ENCODE data around the gene IGLL1.
"Not testable (repeated sequence)": the region's sequence is repeated elsewhere in the genome, so short reads cannot be mapped to it uniquely, and the experiment has no call there.

The IGLL1 gene
- total RNA-seq, result 0 to 0.24 reads per million in 2 experiments

DNA sequence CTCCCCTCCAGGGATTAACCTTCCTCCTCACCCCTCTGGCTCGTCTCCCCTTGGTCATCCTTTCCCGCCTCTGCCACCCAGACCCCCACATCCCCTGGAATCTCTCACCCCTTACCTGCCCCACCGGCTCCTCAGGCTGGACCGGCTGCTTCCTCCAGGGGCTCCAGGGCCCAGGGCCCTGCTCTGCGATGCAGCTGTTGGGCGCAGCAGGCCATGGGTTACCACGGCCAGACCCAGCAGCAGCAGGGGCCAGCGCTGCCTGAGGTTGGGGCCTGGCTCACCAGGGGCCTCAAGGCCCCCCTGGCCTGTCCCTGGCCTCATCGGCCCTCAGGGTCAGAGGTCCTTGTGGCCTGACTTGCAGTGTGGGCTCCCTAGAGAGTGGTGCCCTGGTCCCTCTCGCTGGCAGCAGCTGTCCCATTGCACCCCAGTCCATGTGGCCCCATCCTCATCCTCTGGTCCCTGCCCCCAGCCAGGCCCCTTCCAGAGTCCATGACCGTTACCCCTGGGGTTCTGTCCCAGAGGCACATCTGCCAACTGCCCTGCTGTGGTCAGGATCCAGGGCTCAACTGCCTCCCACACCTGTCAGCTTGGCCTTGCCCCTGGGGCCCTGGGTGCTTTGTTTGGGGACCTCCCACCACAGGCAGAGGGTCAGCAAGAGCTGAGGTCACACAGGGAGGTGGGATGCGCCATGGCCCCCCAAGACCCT is at the start of gene IGLL1:
TSS of gene IGLL1 (minus strand) at position 421 of the 706 bp plus-strand sequence. CDS start at position 321, 100 bp downstream.
- no peak for DNase-seq (ENCODE audit: low read depth)

DNA sequence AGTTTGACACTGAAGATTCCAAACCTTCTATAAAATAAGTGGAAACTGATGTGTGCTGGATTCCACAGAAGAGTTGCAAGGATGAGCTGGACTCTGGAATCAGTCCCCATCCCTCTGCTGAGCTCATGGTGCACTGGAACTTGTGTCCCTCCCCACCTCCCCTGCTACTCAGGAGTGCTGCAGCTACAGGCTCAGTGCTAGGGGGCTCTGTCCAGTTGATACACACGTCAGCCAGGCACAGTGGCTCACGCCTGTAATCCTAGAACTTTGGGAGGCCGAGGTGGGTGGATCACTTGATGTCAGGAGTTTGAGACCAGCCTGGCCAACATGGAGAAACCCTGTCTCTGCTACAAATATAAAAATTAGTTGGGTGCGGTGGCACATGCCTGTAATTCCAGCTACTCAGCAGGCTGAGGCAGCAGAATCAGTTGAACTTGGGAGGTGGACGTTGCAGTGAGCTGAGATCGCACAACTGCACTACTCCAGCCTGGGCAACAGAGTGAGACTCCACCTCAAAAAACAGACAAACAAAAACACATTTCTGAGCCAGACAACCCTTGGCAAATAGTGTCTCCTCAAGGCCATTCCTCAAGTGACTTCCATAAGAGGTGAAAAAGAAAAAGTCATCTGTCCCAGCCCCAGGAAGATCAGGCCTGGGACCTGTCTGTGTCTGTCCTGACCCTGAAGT is 48.1 kb upstream of the IGLL1 start:
- not testable (repeated sequence) for DNase-seq (ENCODE audit: low read depth)

DNA sequence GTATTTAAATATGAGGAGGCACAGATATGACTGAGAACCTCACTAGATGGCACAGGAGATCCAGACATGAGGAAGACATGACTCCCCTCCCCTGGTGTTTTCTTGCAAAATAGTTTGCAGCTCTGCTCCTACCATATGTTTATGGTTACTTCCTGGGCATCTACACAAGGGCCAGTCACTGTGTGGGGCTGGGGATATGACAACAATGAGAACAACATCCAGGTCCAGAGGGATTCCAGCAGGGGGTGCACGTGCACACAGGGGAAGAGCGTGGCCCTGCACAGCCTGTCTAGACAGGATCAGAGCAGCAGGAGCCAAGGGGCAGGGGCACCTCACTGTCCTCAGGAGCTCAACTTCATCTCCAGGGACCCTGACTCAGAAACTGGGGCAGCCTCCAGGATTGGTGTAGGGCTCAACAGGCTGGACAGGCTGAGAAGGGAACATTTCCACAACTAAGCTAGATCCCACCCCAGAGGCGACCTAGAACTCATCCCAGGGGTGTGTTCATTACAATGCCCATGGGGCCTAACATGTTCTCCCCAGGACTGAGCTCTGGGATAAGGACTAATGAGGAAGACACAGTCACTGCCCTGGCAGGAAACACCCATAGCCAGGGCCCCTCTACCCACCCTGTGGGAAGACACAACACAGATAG is 47.4 kb upstream of the IGLL1 start:
- DNase-seq (ENCODE audit: low read depth), result peak; percentile 42

DNA sequence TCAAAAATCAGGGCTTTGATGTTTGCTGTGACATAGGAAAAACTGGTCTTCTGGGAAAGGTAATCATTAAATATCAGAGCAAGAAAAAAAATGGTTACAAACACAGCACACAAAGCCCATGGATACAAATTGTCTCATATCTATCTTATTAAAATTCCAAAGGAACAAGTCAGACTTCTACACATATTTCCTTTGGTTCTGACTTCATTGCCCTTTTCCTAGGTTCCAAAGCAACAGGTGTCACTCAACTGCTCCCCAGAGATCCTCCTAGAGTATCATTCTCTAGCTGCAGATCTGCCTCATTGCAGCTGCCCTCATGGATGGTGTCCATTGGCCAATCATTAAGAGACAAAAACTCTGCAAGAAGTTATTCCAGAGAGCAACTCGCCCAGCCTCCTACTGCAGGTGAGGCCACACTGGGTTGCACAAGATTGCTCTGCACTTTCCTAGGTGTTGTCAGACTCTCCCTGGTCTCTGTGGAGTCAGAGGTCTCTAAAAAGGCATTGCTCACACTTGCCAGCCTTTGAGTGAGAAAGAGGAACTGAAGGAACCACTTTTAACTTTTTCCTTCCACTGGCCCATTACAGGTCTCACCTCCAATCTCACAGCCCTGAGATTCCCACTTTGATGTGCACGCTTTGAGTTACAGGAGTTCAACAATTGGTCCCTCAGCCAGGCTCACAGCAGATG is 46.3 kb upstream of the IGLL1 start:
- DNase-seq (ENCODE audit: low read depth), result no peak

DNA sequence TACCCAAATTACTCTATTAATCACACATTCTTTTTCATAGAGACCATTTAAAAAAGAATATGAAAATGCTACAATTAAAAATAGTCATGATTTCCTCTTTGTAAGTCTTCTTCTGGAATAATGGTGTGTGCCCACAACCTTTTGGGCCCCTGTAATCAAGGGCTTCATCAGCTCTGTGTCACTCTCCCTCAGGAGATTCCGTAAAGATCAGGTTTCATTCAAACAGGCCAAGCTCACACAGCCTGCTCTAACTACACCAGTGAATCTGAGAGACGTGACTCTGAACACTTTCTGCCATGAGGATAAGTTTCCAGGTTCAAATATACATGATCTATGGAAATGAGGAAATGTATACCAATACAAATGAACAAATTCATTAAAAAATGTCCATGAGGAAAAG is 42.5 kb upstream of the IGLL1 start:
- DNase-seq (ENCODE audit: low read depth), result no peak

DNA sequence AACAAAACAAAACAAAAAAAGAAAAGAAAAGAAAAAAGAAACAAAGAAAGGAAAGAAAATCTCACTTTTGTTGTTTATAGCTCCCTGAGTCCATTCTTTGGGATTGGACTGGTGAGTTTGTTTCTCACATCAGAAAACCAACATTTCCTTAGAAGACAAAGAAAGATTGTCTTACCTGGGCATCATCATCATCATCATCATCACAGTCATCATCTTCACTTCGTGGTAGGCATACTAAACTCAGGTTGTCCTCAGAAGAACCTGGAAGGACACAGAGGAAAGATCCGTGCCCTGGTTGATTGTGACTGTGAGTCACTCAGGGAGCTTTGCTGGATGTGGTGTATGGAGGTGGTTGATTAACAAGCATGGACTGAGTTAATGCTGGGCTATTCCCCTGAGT is 41.8 kb upstream of the IGLL1 start:
- DNase-seq (ENCODE audit: low read depth), result not testable (repeated sequence)

DNA sequence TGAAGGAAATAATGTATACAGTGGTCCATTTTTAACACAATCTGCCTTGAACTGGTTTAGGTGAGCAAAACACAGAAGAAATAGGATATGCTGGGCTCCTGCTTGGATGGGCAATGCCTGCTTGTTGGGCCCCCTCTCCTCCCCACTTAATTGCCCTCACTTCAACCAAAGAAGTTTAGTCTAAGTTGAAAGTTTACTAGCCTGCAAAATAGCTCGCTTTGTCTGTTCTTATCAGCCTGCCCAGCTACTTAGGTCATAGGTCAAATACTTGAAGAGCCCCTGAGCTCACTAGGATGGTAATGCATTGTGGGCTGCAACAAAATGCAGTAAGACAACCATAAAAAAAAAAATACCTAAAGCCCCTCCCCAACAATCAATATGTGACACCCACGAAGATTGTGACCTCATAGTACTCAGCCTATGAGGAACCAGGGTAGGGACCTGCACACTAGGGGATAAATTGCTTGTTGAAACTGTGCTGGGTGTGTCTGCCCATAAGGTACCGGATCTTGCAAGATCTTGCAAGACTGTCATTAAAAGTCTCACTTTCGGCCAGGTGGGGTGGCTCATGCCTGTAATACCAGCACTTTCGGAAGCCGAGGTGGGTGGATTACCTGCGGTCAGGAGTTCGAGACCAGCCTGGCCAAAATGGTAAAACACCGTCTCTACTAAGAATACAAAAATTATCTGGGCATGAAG is 41.1 kb upstream of the IGLL1 start:
- DNase-seq (ENCODE audit: low read depth), result no peak

DNA sequence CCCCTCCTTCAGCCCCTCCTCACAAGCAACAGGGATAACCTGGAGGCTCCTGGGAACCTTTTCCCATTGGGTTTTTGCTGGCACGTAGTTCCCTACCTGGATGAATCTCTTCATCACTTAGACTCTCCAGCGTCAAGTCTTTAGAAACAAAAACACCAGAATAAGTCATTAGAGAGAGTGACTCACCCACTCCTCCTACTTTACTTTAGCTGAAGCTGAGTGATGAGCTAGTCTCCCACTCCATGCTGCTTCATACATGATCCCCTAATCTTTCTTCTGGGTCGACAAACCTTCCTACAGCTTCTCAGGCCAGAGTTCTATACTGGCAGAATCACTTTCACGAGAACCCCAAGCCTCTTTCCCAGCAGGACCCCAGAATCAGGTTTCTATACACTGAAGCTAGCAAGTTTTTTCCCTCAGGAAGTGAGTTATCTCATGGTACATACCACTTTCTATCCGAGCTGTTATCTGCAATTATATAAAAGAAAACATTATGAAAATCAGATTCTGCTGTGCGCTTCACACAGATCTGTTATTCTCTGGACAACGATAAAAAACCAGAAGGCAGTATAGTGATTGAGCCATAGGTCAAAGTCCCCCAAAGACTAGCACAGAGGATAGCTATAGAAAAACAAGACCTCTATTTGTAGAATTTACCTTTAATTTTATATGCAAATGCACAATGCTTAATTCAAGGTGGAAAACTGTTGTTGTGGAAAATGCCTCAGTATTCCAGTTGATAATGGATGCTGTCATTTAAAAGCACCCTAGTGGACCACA is 33.3 kb upstream of the IGLL1 start:
- no peak for DNase-seq (ENCODE audit: low read depth)

DNA sequence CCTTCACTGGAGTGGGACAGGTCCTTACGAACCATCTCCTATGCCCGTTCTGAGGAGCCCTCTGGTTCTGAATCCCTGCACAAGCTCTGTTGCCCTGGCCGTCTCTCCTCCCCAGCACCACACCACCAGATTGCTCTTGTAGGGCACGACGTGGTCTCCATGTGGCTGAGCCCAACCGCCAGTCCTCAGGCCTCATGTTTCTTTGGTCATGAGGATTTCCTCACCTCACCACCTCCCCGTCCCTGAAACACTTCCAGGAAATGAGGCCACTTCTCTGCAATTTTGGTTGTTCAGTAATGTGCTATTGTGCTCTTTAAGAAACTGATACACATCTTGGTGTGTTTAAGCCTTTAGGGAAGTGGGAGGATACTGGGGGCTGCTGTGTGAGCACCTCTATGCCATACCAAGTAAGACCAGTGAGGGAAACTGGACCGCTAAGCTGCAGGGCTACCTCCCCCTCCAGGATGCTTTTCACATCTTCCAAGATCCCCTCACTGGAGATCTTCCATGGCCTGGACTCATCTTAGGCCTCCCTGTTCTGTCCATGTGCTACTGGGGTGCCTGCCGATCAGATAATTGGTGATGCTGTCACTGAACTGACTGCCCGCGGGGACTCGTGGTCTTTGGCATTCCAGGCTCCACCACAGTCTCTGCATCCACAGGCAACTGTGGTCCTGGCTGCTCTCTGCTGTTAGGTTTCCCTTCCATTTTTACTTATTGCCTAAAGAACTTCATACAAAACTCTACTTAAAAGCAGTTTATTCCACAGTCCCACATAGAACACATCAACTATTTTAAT is 30.1 kb upstream of the IGLL1 start:
- DNase-seq (ENCODE audit: low read depth), result no peak

DNA sequence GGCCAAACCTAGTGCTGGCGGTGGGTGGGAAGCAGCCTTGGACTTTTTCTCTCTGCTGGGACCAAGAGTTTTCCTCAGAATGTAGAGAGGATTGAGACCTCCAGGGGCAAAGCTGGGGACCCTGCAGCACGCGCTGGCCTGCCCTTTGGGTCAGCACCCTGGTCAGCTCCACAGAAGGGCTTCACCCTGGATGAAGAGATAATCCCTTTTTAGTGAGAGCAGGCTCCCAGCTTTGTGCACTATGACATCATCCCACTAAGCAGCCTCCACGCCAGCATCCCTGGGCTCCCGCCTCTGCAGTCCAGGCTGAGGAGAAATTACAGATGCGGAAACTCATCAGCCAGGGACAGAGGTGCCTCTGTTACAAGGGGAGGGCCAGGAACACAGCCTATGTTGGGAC is 28.5 kb upstream of the IGLL1 start:
- DNase-seq (ENCODE audit: low read depth), result no peak

DNA sequence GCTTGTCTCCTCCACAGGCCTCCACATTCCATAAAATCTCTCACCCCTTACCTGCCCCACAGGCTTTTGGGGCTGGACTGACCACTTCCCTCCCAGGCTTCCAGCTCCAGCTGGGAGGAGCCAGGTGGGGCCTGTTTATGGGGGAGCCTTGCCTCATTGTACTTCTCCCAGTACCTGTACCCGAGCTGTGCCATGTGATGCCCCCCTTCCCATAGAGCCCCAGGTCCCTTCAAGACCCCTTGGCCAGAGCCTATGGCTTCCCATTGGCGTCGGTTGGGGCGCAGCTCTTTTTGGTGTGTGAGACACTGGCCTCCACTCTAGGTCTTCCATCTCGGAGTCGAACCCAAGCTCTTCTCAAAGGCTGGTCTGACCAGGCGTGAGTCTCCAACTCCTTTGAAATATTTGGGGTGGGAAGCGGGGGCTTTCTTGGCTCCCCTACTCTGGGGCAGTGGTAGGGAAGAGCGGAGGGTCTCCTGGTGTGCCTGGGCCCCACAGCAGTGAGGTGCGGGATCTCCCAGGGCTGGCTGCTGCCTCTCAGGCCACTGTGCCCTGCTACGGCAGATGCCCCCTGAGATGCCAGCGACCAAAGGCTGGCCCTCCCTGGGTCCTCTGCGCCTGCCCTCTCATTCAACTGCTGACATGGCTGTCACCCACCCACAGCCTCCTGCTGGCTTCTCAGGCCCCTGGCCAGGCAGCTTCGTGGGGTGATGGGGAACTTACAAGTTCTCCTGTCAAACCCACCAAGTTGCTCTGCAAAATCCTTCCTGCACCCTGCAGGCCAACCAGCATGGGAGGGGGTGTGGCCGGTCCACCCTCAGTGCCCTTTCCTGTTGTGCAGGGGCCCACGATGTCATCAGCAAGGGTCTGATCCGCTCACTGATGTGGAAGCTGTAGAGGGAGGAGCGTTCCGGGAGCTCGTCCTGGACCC is 26.4 kb upstream of the IGLL1 start:
- no peak for DNase-seq (ENCODE audit: low read depth)

DNA sequence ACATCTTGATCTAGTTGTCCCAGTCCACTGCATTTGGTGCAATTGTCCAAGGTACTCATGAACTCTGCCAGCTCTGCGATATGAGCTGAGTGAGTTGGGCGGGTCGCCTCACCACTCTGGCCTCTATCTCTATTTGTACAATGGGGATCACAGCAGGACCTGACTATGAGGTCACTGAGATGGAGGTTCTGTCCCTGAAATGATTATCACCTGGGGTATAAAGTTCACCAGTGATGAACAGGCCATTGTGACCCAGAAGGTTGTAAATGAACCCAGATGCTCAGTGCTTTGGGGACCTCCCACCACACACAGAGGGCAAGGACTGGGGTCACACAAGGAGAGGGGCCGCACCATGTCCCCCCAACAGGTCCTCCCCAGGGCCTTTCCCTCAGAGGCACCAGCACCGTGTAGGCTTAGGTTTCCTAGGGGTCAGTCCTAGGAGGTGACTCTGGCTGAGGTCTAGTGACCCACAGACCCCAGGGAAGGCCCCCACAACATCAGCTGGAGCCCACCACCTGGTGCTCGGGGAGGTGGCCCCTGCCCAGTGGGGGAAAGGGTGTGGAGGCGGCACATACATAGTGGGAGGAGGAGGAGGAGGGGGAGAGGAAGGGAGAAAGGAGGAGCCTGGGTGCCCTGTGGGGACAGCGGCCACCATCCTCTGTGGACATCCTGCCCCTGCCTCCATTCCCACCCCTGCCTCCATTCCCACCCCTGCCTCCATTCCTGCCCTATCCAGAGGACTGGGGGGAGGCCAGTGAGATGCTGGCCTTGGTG is 25.0 kb upstream of the IGLL1 start:
- DNase-seq (ENCODE audit: low read depth), result no peak

DNA sequence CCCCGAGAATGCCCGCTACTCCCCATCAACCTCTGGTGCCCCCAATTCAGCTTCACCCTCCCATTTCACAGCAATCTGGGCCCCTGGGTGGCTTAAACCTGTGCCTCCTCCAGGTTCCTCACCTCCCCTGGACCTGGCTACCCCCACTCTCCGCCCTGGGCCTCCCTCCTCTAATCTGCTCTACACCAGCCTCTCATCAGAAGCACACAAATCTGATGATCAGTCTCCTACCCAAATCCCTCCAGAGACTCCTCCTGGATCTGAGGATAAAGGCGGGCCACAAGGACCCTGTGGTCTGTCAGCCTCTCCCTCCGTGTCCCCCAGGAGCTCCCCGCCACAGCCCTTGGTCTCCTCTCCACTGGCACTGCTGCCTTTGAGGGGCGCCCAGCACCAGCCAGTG is 23.2 kb upstream of the IGLL1 start:
- DNase-seq (ENCODE audit: low read depth), result no peak

DNA sequence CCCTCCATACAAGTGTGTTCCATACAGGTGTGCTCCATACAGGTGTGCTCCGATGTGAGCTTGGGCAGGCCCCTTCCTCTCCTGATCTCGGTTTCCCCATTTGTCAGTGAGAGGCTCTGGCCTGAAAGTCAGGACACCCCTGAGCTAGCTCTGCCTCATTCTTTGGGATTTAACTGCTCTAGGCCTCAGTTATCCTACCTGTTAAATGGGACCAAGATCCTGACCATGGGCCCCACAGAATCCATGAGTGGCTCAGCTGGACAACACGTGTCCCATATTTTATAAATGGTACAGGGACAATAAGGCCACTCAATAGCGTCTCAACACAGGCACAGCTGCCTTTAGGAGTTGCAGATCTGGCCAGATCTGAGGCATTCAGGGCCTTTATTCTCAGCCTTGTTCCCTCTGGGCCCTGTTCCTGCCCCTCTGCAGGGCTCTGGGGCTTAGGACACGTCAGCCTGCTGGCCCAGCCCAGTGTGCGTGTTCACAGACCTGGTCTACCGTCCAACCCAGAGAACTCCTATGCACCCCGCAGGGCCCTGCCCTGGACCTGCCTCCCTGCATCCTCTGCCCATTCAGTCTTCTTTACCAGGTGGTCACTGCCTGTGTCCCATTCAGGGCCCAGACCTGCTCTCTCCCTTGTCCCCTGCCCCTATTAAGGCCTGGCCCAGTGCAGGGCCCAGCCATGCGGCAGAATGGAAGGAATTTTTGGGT is 18.9 kb upstream of the IGLL1 start:
- DNase-seq (ENCODE audit: low read depth), result no peak

DNA sequence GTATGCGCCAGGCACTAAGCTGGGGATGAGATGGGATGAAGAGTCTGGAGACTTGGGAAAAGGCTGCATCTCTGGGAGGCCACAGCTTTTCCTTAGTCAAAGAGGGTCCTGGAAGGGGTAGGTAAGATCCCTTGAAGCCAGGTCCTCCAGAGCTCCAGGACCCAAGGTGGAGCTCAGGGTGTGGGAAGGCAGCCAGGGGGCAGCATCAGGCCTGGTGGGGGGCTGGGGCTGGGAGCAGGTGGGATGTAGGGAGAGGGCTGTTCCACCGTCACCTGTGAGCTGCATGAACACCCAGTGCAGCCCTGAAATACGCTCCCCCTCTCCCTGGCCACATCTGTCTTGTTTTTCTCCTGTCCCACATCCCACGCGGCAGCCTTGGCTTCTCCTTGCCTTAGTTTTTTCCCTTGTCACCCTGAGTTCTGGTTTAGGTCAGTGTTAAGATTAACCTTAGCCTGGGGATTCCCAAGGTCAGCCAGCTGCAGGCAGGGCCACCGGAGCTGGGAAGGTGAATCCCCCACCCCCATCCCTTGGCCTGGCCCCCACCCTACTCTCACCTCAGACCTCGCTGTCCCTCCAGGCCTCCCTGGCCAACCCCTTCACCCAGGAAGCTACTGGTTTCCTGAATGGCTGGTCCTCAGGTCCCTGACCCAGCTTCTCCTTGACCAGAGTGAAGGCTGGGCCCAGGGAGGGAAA is 17.6 kb upstream of the IGLL1 start:
- not testable (repeated sequence) for DNase-seq (ENCODE audit: low read depth)

DNA sequence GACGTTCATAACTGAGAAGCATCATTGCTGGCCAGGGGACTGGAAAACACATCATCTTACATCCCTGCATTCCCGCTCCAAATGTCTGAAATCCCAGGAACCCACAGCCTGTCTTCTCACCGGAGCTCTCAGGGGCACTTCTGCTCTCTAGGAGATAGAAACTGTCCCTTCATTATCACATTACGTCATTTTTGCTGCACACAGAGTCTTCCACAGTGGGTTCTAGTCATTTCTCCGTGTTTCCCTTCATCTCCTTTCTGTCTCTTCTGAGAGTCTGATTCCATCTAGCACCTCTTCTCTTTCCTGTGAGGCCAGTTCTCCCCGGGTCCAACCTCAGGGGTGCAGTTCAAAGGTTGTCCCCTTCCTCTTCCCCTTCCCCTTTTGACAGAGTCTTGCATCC is 15.8 kb upstream of the IGLL1 start:
- not testable (repeated sequence) for DNase-seq (ENCODE audit: low read depth)

DNA sequence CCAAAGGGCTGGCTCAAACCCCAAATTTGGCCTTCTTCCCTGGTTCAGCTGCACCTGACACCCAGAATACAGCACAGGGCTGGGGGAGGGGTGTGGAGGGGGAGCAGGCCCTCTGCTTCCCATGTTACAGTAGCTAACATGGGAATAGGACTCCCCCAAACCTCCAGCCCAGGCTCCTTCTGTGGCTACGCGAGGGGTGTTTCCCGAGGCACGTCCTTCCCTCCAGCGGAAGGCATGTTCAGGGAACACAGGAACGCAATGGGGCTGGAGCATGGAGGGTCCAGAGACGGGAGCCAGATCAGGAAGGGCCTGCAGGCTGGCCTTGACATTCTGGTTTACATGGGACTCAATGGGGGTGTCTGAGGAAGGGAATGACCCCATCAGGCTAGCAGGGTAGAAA is 11.8 kb upstream of the IGLL1 start:
- DNase-seq (ENCODE audit: low read depth), result no peak
